HG03342 (cell line): ENCODE results near the gene ITPKB.
A peak's percentile ranks its signal among the peaks of the same experiment; 100 is the strongest.
"Not testable (repeated sequence)": the region's sequence is repeated elsewhere in the genome, so short reads cannot be mapped to it uniquely, and the experiment has no call there.

Source experiments
- ATAC-seq: cut with Tn5 transposase; IDR thresholded peaks from one replicate; pipeline ENCODE4 v1.9.1; 2021; ENCODE audit warnings: mild to moderate bottlenecking, moderate library complexity; ENCODE audit not compliant: unreplicated experiment

ITPKB gene

DNA sequence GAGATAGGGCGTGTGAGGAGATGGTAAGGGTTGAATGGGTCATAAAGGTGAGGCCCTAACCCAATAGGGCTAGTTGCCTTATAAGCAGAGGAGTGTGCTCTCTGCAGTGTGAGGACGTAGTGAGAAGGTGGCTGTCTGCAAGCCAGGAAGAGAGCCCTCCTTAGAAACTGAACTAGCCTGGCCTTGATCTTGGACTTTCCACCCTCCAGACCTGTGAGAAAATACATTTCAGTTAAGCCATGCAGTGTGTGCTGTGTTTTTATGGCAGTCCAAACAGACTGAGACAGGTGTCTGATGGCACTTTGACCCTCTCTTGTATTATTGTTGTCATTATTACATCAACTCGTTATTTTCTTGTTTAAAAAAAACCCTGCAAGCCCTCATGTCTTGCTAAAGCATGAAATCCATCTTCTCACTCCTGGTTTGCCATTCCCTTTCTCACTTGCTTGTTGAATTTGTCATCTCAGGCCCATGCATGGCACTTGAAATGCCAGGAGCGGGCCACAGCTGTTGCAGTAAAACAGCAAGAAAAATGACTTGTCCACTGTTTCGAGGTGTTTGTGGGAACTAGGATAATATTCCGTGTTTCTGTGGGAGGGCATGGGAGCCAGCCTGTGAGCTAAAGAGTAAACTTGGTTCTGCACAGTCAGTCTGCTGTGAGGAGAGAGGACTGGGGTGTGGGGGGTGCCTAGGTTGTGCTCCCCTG, 111.9 kb downstream of the ITPKB start:
- no peak for ATAC-seq

- ATAC-seq, result peak; percentile 85
These were observed 112.5 kb downstream of the ITPKB start for GRCh38 chr1:226626577-226626956.

GRCh38 chr1:226625832-226626576, 113.1 kb downstream of the ITPKB start:
- peak; percentile 25 for ATAC-seq

GRCh38 chr1:226625326-226625725, 113.8 kb downstream of the ITPKB start:
- no peak for ATAC-seq

DNA sequence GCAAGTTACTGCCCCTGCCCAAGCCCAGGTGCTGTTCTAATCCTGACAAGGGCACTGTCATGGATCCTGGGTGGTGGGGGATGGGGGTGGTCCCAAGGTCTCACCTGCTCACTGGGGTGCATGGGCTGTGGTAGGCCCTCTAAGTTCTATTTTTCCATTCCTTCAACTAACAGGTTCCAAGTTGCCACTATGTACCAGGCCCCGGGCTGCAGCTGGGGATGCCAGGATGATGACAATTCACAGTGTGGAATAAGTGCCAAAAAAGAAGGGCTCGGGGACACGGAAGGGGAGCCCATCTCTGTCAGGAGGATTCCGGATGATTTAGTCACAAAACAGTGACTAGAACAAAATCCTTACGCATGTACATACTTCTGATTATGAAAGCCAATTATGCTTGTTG, 114.6 kb downstream of the ITPKB start:
- no peak for ATAC-seq

- no peak for ATAC-seq
These were observed 117.1 kb downstream of the ITPKB start for GRCh38 chr1:226622012-226622411.

DNA sequence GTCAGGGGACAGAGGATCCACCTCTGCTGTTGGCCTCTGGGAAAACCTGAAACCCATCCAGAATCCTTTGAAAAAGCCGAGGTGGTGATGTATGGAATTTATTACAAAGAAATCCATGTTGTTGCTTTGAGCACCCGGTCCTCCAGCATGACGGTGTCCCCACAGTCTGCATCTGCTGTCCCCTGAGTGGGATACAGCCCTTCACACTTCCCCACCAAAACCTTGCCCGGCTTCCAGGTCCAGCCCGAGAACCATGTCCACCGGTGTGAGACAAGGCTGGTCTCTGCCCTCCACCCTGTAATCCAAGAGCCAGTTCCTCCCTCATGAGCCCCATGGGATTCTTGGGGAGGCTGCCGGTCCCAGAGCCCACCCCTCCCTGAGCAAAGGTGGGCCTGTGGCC, 120.1 kb downstream of the ITPKB start:
- no peak for ATAC-seq

DNA sequence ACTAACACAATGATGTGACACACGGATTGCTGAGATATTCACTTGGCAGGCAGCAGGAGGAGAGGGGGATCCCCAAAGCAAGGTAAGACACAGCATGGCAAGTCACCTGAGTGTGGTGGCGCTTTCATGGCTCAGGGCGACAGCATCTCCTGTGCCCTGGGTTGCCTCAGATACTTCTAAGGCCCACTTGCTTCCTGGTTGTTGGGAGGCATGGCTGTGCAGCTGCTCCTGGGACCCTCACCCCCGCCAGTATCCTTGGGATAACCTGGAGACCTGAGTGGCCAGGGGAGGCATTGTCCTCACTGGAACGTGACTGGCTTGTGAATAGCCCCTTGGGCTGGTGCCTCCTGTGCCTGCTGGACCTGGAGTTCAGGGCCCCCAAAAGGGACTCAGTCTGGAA, 120.7 kb downstream of the ITPKB start:
- ATAC-seq, result no peak

GRCh38 chr1:226617719-226618118, 121.4 kb downstream of the ITPKB start:
- not testable (repeated sequence) for ATAC-seq

GRCh38 chr1:226617109-226617508, 122.0 kb downstream of the ITPKB start:
- ATAC-seq, result no peak

DNA sequence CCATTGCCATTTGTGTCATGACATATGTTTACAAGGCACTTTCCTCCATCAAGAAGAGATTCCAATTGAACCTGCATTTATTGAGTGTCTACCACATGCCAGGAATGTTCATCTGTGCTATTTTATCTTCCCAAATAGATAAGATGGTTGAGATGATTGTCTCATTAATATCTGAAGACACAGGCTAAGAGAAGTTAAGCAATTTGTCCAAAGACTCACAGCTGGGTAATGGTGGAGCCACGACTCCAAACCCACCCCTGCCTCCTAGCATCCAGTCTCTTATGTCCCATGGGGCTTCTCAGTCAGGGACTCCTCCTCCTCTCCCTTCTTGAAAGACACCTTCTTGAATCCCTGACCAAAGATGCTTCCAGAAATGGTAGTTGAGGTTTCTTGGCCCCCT, 122.4 kb downstream of the ITPKB start:
- ATAC-seq, result no peak

GRCh38 chr1:226615876-226616275, 123.2 kb downstream of the ITPKB start:
- ATAC-seq, result no peak

DNA sequence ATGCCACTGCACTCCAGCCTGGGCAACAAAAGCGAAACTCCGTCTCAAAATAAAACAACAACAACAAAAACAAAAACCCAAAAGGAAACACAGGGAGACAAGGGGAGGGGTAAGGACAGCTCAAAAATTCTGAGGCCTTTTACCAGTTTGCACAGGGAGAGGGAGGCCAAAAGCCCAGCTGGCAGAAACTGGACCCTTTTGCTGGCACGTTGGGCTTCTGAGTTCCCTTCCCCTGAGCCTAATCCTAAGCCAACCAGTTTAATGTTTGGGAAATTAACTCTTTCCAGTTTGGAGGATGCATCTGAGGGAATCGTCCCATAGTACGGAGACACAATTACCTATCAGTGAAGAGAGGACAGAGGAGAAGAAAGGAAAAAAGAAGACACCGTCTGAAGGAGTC, 127.1 kb downstream of the ITPKB start:
- not testable (repeated sequence) for ATAC-seq

DNA sequence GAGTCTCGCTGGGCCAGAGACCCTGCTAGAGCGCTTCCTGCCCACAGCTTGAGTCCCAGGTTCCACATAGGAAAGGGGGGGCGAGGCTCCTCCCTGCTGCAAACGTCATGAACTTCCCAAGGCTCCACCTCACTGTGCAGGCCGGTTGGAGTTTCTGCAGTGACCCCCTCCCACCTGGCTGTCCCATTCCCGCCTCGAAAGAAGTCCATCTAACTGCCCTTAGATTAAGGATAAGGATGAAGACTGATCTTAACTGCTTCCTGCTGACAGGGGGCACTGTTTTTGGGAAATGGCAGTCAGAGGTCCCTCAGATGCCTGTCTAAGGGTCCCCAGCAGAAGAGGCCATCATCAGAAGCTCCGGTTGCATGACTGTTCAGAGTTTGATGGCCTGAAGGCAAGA, 127.8 kb downstream of the ITPKB start:
- no peak for ATAC-seq

DNA sequence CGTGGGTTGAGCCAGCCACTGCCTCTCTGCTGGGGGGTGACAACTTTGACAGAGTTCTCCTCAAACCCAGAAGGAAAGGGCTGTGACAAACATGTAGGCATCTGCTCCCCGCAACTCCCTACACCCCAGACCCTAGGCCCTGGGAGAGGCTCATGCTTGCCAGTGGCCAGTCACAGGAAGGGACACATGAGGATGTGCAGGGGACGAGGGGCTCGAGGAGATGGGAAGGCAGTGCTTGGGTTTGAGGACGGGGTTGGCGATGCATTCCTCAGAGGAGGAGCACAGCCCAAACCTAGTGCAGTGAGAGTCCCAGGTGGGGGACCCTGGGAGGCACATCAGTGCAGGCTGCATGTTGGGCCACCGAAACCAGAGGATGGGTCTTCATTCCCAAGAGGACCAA, 128.4 kb downstream of the ITPKB start:
- ATAC-seq, result no peak

DNA sequence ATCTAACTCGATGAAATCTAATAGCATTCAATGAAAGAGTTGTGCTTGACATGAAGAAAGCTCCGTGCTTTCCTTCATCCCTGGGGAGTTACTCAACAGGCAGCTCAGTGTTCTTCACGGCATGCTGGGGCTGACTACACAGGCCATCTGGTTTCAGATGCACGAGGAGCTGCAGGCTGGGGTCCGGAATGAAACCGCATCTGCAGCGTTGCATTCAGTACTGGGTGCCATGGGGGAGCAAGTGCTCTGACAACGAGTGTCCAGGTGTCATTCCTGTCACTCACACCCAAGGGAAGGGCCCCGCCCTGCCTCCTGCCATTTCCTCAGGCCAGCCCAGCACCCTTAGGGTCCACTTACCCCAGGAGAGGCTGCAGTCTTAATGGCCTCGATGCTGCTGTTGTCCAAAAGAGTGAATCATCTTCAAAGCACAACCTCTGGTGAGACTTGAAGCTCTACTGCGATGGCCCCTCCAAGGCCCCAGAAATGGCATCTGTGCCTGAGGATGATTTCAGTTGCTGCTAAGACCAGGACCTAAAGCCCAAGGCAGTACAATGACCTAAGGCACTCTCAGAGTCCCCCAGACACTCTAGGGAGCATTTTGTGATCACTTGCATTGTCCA, 129.1 kb downstream of the ITPKB start:
- ATAC-seq, result no peak

DNA sequence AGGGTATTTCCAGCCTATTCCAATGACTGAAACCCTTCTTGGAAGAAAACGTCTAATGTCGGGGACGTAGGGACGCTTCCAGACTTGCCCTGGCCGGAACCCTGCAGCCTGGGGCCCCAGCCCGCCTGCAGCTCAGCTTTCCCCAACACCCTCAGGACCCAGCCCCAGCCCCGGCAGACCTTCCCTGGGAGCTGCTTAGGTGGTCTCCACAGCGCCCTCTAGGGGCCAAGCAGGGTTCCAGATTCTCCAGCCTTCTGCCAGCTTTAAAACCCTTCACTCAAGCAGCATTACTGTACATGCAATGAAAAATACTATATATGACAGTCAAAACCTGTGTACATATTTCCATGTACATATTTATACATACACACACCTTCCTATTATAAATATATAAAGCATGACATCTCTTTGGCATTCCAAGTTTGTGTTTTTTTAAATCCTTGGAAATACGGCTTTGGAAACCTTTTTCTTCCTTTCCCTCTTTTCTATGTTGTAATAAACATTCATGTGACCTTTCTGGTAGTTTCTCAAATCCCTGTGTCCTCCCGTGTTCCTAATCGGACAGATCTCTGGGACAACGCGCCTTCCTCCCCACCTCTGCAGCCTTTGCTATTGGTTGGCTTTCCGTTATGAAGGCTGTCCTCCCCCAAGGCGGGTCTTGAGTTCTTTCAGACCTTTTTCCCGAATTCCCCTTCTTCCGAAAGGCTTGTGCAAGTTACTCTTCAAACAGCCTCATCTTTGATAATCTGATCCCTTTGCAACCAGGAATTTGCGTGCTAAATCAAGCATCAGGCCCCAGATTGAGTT, 130.2 kb downstream of the ITPKB start:
- ATAC-seq, result peak; percentile 79

DNA sequence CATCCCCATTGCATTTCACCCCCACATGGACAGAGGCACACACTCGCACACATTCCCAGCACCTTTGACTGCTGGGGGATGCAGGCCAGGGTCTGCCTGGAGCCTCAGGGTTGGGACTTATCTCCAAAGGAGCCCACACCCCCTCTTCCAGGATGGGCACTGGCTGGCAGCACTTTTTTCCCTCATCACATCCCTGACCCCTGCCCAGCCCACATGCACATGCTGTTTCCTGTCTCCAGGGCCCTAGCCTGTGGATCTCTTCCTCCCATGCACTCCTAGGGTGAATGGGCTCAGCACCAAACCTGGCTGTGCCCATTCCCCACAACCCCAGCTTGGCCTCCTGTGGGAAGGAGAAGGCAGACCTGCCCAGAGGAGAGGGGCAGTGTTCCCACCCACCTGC, 131.3 kb downstream of the ITPKB start:
- ATAC-seq, result no peak

DNA sequence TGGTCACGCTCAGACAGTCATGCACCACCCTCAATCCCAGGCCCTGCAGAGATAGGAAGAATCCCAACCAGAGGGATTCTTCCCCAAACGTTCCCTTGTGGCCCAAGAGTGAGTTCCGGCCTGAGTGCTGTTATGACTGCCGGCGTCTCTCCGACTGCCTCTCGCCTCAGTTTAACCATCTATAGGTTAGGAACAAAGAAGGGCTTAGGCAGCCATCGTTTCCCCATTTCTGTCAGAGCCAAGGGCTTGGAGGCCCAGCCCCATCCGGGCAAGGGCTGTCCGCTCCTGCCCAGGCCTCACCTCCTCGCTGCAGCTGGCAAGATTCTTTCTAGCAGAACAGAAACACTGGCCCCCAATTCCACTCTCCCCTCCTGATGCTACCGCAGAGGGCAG, 131.8 kb downstream of the ITPKB start:
- no peak for ATAC-seq

DNA sequence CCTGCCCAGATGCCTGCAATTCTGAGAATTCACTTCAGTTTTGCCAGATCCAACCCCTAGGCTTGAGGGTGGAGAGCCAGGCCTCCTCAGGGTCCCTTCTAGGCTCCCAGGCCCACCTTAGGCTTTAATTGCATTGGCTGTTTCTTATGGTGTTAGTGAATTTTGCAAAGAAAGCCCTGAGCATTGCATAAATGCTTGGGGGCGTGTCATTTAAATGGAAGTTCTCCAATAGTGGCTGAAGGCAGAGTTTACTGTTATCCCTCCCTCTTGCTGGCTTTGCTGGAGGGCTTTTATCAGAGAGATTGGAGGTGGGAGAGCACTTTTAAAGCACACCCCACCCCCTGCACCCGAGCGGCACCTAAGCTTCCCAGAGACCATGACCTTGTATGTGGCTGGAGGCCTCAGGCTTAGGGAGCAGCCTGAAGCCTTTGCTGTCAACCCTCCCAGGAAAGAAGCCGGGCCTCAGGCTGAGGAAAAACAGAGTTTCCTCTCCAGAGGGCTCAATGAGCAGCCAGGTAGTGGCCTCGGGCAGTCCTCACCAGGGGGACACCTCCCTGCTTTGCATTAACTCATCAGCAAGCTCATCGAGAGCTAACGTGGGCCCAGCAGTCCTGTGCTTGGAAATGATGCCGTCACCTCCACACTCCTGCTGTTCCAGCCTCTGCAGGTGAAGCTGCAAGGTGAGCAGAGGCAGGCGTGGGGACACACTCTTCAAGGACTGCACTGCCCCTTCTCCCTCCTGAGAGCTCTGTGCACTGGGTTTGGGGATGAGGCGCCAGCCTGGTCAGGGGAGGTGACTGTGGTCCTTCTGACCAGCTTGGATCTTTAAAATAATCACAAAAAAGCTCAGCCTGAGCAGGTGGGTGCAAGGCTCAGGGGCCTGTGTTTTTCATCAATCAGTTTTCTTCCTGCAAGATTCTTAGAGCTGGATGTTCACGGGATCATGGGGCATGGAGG, 132.5 kb downstream of the ITPKB start:
- no peak for ATAC-seq
